ENCODE results near the gene DNAJC17.

DNAJC17 gene

GRCh38 chr15:40807028-40807887 is at the start of gene DNAJC17, which contains the start of gene ZFYVE19:
Gene DNAJC17 (minus strand): TSS chr15:40807473. CDS start chr15:40807446, 27 bp downstream.
Gene ZFYVE19 (plus strand): TSS chr15:40807089. CDS start chr15:40807590, 501 bp downstream.
- DNase-seq (ENCODE audit: low read depth) = peak; percentile 92

GRCh38 chr15:40856746-40857145 is 49.5 kb upstream of the DNAJC17 start:
- no peak for DNase-seq (ENCODE audit: low read depth)

DNA sequence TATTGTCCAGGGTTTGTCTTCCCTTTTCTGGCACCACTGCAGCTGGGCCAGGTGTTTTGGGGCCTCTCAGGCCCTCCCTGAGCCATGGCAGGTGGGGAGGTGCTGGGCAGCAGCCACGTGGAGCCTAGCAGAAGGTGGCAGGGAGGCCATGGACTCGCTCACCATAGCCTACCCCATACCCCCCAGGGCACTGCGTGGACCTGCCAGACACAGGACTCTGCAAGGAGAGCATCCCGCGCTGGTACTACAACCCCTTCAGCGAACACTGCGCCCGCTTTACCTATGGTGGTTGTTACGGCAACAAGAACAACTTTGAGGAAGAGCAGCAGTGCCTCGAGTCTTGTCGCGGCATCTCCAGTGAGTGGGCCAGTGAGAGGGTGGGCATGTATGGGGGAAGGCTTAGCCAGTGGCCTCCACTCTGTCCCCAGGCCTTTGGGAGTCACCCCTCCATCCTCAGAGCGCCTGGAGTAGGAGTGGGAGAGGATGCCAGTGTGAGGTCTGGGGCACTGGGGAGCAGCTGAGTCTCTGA is 48.5 kb upstream of the DNAJC17 start:
- DNase-seq (ENCODE audit: low read depth) = no peak

GRCh38 chr15:40854161-40854560 is 46.9 kb upstream of the DNAJC17 start:
- DNase-seq (ENCODE audit: low read depth) = no peak

DNA sequence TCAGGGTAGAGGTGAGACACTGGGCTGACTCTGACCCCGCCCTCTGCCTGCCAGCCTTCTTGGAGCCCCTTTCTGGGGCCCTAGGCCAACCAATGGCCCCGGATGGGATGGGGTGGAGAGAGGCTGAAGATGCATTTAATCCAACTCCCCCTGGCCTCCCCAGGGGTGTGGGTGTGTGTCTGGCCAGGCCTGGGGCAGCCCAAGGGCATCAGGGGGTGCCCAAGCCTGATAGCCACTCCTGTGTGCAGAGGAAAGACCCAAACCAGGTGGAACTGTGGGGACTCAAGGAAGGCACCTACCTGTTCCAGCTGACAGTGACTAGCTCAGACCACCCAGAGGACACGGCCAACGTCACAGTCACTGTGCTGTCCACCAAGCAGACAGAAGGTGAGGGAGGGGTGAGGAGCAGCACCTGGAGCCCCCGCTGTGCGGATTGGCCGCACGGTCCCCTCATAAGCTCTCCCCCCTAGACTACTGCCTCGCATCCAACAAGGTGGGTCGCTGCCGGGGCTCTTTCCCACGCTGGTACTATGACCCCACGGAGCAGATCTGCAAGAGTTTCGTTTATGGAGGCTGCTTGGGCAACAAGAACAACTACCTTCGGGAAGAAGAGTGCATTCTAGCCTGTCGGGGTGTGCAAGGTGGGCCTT is 46.1 kb upstream of the DNAJC17 start:
- no peak for DNase-seq (ENCODE audit: low read depth)

- DNase-seq (ENCODE audit: low read depth) = no peak
Measured at GRCh38 chr15:40852529-40852928, 45.3 kb upstream of the DNAJC17 start.

DNA sequence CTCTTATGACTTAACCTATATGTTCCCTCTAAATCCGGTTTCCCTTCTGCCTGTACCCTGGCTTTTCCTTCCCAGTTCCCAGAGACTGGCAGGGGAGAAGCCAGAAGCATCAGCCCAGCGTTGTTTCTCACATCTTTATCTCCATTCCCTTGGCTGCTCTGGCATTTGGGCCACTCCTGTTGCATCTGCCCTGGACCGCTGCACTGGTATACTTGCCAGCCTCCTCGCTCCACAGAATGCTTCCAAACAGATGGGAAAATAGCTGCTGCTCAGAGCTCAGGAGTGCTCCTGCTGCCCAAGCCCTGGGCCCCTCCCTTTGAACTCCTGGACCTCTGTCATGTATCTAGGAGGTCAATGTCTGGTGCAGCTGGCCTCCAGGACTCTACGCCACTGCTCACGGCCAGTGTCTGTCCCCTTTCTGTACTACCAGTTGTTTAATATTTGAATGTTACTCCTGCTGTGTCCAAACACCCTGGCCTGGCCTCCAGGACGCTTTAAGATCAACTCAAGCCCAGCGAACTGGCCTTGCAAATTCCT is 43.4 kb upstream of the DNAJC17 start:
- DNase-seq (ENCODE audit: low read depth) = no peak

- no peak for DNase-seq (ENCODE audit: low read depth)
Measured at GRCh38 chr15:40847223-40847961, 40.1 kb upstream of the DNAJC17 start.

- DNase-seq (ENCODE audit: low read depth) = no peak
Measured at GRCh38 chr15:40846841-40847222, 39.6 kb upstream of the DNAJC17 start.

GRCh38 chr15:40845511-40846284 is 38.4 kb upstream of the DNAJC17 start:
- no peak for DNase-seq (ENCODE audit: low read depth)

- DNase-seq (ENCODE audit: low read depth) = no peak
Measured at GRCh38 chr15:40845036-40845435, 37.8 kb upstream of the DNAJC17 start.

GRCh38 chr15:40844696-40845030 is 37.4 kb upstream of the DNAJC17 start:
- DNase-seq (ENCODE audit: low read depth) = no peak

- no peak for DNase-seq (ENCODE audit: low read depth)
Measured at GRCh38 chr15:40843885-40844695, 36.8 kb upstream of the DNAJC17 start, which contains the start of gene SPINT1. Gene SPINT1 (plus strand): TSS chr15:40844048. CDS start chr15:40844555, 507 bp downstream.

- DNase-seq (ENCODE audit: low read depth) = no peak
Measured at GRCh38 chr15:40843261-40843884, 36.1 kb upstream of the DNAJC17 start.

GRCh38 chr15:40841741-40842140 is 34.5 kb upstream of the DNAJC17 start:
- DNase-seq (ENCODE audit: low read depth) = no peak

GRCh38 chr15:40838756-40839155 is 31.5 kb upstream of the DNAJC17 start:
- no peak for DNase-seq (ENCODE audit: low read depth)

DNA sequence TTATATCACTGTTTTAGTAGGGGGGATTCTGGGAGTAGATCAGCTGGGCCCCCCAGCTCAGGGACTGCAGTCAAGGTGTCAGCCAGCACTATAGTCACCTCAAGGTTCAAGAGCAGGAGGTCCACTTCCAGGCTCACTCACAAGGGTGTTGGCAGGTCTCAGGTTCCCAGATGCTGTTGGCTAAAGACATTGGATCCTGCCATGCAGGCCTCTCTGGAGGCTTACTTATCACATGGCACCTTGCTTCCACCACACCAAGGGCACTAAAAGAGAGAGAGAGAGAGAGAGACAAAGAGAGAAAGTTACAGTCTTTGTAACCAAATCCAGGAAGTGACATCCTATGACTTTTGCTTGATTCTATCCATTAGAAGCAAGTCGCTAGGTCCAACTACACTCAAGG is 28.7 kb upstream of the DNAJC17 start:
- DNase-seq (ENCODE audit: low read depth) = no peak

- DNase-seq (ENCODE audit: low read depth) = no peak
Measured at GRCh38 chr15:40832903-40833302, 25.6 kb upstream of the DNAJC17 start.

GRCh38 chr15:40831861-40832260 is 24.6 kb upstream of the DNAJC17 start:
- DNase-seq (ENCODE audit: low read depth) = no peak

DNA sequence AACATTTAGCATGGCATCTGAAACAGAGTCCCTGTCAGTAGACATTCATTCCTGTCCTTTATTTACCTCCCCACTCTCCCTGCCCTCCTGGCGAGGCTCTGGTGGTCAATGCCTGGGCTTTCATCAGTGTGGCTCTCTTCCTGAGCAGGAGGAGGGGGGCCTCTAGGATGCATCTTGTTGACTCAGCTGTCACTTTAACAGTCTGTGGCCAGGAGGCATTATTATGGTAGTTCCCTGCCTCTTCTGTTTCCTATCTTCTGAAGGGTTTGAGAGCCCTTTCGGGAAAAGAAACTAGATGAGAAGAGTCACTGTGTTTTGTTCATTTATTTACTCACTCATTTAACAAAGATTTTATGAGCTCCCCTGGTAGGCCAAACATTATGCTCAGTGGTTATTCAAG is 23.6 kb upstream of the DNAJC17 start:
- no peak for DNase-seq (ENCODE audit: low read depth)
